Astrocyte (in vitro differentiated cells and primary cell): ENCODE data around the gene PELI2.

Experiments
- EZH2 ChIP-seq: IDR thresholded peaks from 2 replicates; pipeline ENCODE4 v1.6.1; 2012; ENCODE audit warnings: mild to moderate bottlenecking, low read length, inconsistent platforms; ENCODE audit not compliant: insufficient read depth
- TF ChIP-seq, protein P1 (sequence below): IDR thresholded peaks from 2 replicates; pipeline ENCODE4 v1.5.1; 2011; ENCODE audit warnings: low read depth, mild to moderate bottlenecking, inconsistent platforms, low read length, moderate library complexity; ENCODE audit not compliant: insufficient read depth

DNA sequence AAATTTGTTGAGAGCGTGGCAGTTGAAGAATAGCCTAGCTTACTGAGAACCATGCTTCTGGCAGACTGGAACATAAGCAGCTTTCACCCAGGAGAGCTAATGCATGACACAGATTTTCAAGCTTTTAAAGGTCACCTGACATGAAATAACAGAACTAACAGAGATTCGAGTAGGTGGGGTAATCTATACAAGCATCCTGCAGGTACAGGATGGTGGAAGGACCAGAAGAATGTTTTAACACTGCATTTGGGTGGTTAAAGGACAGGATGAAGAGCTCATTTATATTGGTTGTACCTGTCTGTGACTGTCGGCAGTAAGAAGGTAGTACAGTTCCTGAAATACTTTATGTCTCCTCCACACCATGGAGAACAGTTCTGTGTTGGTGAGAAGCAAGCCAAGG, 8.9 kb downstream of the PELI2 start:
- TF ChIP-seq, protein P1, sequence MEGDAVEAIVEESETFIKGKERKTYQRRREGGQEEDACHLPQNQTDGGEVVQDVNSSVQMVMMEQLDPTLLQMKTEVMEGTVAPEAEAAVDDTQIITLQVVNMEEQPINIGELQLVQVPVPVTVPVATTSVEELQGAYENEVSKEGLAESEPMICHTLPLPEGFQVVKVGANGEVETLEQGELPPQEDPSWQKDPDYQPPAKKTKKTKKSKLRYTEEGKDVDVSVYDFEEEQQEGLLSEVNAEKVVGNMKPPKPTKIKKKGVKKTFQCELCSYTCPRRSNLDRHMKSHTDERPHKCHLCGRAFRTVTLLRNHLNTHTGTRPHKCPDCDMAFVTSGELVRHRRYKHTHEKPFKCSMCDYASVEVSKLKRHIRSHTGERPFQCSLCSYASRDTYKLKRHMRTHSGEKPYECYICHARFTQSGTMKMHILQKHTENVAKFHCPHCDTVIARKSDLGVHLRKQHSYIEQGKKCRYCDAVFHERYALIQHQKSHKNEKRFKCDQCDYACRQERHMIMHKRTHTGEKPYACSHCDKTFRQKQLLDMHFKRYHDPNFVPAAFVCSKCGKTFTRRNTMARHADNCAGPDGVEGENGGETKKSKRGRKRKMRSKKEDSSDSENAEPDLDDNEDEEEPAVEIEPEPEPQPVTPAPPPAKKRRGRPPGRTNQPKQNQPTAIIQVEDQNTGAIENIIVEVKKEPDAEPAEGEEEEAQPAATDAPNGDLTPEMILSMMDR = no peak
- TF ChIP-seq EZH2 = no peak
